T-helper 1 cell (primary cell): ENCODE data around the gene CRYBG1.
"Not testable (repeated sequence)": the region's sequence is repeated elsewhere in the genome, so short reads cannot be mapped to it uniquely, and the experiment has no call there.

Source experiments
- DNase-seq, 5 donors: peaks; one replicate each; pipeline ENCODE4 v3.0.0-alpha.2; 2012 to 2020

Gene CRYBG1

GRCh38 chr6:106555767-106556166 lies 195.2 kb downstream of the CRYBG1 start:
- DNase-seq: no peak

- peak in 1 of 5 donors; percentile 25 for DNase-seq
Measured at GRCh38 chr6:106556368-106556960, 195.9 kb downstream of the CRYBG1 start.

- no peak for DNase-seq
Measured at GRCh38 chr6:106557837-106558236, 197.3 kb downstream of the CRYBG1 start.

GRCh38 chr6:106558364-106558763 lies 197.8 kb downstream of the CRYBG1 start:
- no peak for DNase-seq

GRCh38 chr6:106559659-106560058 lies 199.1 kb downstream of the CRYBG1 start:
- DNase-seq: not testable (repeated sequence)

- no peak for DNase-seq
Measured at GRCh38 chr6:106560996-106561685, 200.6 kb downstream of the CRYBG1 start.

GRCh38 chr6:106561686-106562405 lies 201.3 kb downstream of the CRYBG1 start:
- DNase-seq: no peak

GRCh38 chr6:106563614-106564013 lies 203.1 kb downstream of the CRYBG1 start:
- DNase-seq: no peak

- no peak for DNase-seq
Measured at GRCh38 chr6:106564476-106564875, 204.0 kb downstream of the CRYBG1 start.

GRCh38 chr6:106568530-106568929 lies 208.0 kb downstream of the CRYBG1 start:
- no peak for DNase-seq

GRCh38 chr6:106569428-106569827 lies 208.9 kb downstream of the CRYBG1 start:
- no peak for DNase-seq

GRCh38 chr6:106572436-106572835 lies 211.9 kb downstream of the CRYBG1 start:
- no peak for DNase-seq

- no peak for DNase-seq
Measured at GRCh38 chr6:106572875-106573585, 212.5 kb downstream of the CRYBG1 start.

- DNase-seq: no peak
Measured at GRCh38 chr6:106574741-106575458, 214.4 kb downstream of the CRYBG1 start.

GRCh38 chr6:106579281-106579680 lies 218.8 kb downstream of the CRYBG1 start:
- no peak for DNase-seq

- no peak for DNase-seq
Measured at GRCh38 chr6:106581468-106581867, 221.0 kb downstream of the CRYBG1 start.

- no peak for DNase-seq
Measured at GRCh38 chr6:106586815-106587415, 226.4 kb downstream of the CRYBG1 start.

GRCh38 chr6:106588937-106589336 lies 228.4 kb downstream of the CRYBG1 start:
- DNase-seq: not testable (repeated sequence)

- DNase-seq: no peak
Measured at GRCh38 chr6:106591111-106591825, 230.8 kb downstream of the CRYBG1 start.

GRCh38 chr6:106599440-106599839 lies 238.9 kb downstream of the CRYBG1 start:
- DNase-seq: no peak

GRCh38 chr6:106600329-106600728 lies 239.8 kb downstream of the CRYBG1 start:
- no peak for DNase-seq
